ENCODE results near the gene FCAR.
"Not testable (repeated sequence)": the region's sequence is repeated elsewhere in the genome, so short reads cannot be mapped to it uniquely, and the experiment has no call there.

The FCAR gene

GRCh38 chr19:54855241-54855640, 18.8 kb upstream of the FCAR start:
- not testable (repeated sequence) for H3K27me3 ChIP-seq (ENCODE audit: control insufficient read depth in 5 of 5, insufficient read depth in 4 of 5, low read length in 5 of 5); H3K9me3 ChIP-seq (ENCODE audit: control insufficient read depth in 5 of 5, low read length in 5 of 5); H3K9ac ChIP-seq (ENCODE audit: low read length in 5 of 5); H3K27ac ChIP-seq (ENCODE audit: low read depth, low read length); H3K36me3 ChIP-seq (ENCODE audit: control insufficient read depth in 5 of 5, insufficient read depth in 5 of 5, low read length in 5 of 5); H3K4me3 ChIP-seq (ENCODE audit: low read depth in 1 of 5, low read length in 5 of 5); H3K4me1 ChIP-seq (ENCODE audit: control insufficient read depth in 5 of 5, insufficient read depth in 5 of 5, low read length in 5 of 5)

GRCh38 chr19:54858476-54858875, 15.6 kb upstream of the FCAR start:
- not testable (repeated sequence) for H3K9me3 ChIP-seq (ENCODE audit: control insufficient read depth in 5 of 5, low read length in 5 of 5); H3K36me3 ChIP-seq (ENCODE audit: control insufficient read depth in 5 of 5, insufficient read depth in 5 of 5, low read length in 5 of 5); H3K27me3 ChIP-seq (ENCODE audit: control insufficient read depth in 5 of 5, insufficient read depth in 4 of 5, low read length in 5 of 5); H3K27ac ChIP-seq (ENCODE audit: low read depth, low read length); H3K4me1 ChIP-seq (ENCODE audit: control insufficient read depth in 5 of 5, insufficient read depth in 5 of 5, low read length in 5 of 5); H3K9ac ChIP-seq (ENCODE audit: low read length in 5 of 5); H3K4me3 ChIP-seq (ENCODE audit: low read depth in 1 of 5, low read length in 5 of 5)

- H3K36me3 ChIP-seq (ENCODE audit: control insufficient read depth in 5 of 5, insufficient read depth in 5 of 5, low read length in 5 of 5); H3K27me3 ChIP-seq (ENCODE audit: control insufficient read depth in 5 of 5, insufficient read depth in 4 of 5, low read length in 5 of 5); H3K4me3 ChIP-seq (ENCODE audit: low read depth in 1 of 5, low read length in 5 of 5); H3K9me3 ChIP-seq (ENCODE audit: control insufficient read depth in 5 of 5, low read length in 5 of 5); H3K4me1 ChIP-seq (ENCODE audit: control insufficient read depth in 5 of 5, insufficient read depth in 5 of 5, low read length in 5 of 5); H3K27ac ChIP-seq (ENCODE audit: low read depth, low read length); H3K9ac ChIP-seq (ENCODE audit: low read length in 5 of 5): not testable (repeated sequence)
Measured at GRCh38 chr19:54859421-54859820, 14.6 kb upstream of the FCAR start.

- not testable (repeated sequence) for H3K4me1 ChIP-seq (ENCODE audit: control insufficient read depth in 5 of 5, insufficient read depth in 5 of 5, low read length in 5 of 5); H3K27ac ChIP-seq (ENCODE audit: low read depth, low read length); H3K9me3 ChIP-seq (ENCODE audit: control insufficient read depth in 5 of 5, low read length in 5 of 5); H3K9ac ChIP-seq (ENCODE audit: low read length in 5 of 5); H3K27me3 ChIP-seq (ENCODE audit: control insufficient read depth in 5 of 5, insufficient read depth in 4 of 5, low read length in 5 of 5); H3K4me3 ChIP-seq (ENCODE audit: low read depth in 1 of 5, low read length in 5 of 5); H3K36me3 ChIP-seq (ENCODE audit: control insufficient read depth in 5 of 5, insufficient read depth in 5 of 5, low read length in 5 of 5)
Measured at GRCh38 chr19:54863459-54863858, 10.6 kb upstream of the FCAR start.

- Histone ChIP-seq H3K4me1 (ENCODE audit: control insufficient read depth in 5 of 5, insufficient read depth in 5 of 5, low read length in 5 of 5) (peaks cover 0 to 7% (median 0%) of the 10 kb centered on the region in 5 donors), H3K9me3 (ENCODE audit: control insufficient read depth in 5 of 5, low read length in 5 of 5) (peaks cover 0 to 3% (median 2%) of the 10 kb centered on the region in 5 donors)
Measured at GRCh38 chr19:54871696-54872095, 2.3 kb upstream of the FCAR start.

GRCh38 chr19:54875506-54875905, 1.5 kb downstream of the FCAR start:
- no peak overlapping the region for H3K27ac ChIP-seq (ENCODE audit: low read depth, low read length)
- H3K4me3 ChIP-seq (ENCODE audit: low read depth in 1 of 5, low read length in 5 of 5) = no peak overlapping the region
- no peaks in the 10 kb centered on the region for H3K36me3 ChIP-seq (ENCODE audit: control insufficient read depth in 5 of 5, insufficient read depth in 5 of 5, low read length in 5 of 5)
- H3K9me3 ChIP-seq (ENCODE audit: control insufficient read depth in 5 of 5, low read length in 5 of 5) = no peaks in the 10 kb centered on the region
- no peaks in the 10 kb centered on the region for H3K27me3 ChIP-seq (ENCODE audit: control insufficient read depth in 5 of 5, insufficient read depth in 4 of 5, low read length in 5 of 5)
- no peak overlapping the region for H3K9ac ChIP-seq (ENCODE audit: low read length in 5 of 5)
- H3K4me1 ChIP-seq (ENCODE audit: control insufficient read depth in 5 of 5, insufficient read depth in 5 of 5, low read length in 5 of 5) = peaks cover 0 to 7% (median 0%) of the 10 kb centered on the region in 5 donors

More at GRCh38 chr19:54871696-54872095, 2.3 kb upstream of the FCAR start:
- Histone ChIP-seq H3K4me3 (ENCODE audit: low read depth in 1 of 5, low read length in 5 of 5) (no peak overlapping the region), H3K27ac (ENCODE audit: low read depth, low read length) (no peak overlapping the region), H3K36me3 (ENCODE audit: control insufficient read depth in 5 of 5, insufficient read depth in 5 of 5, low read length in 5 of 5) (no peaks in the 10 kb centered on the region), H3K9ac (ENCODE audit: low read length in 5 of 5) (no peak overlapping the region), H3K27me3 (ENCODE audit: control insufficient read depth in 5 of 5, insufficient read depth in 4 of 5, low read length in 5 of 5) (no peaks in the 10 kb centered on the region)

- no peaks in the 10 kb centered on the region for H3K9me3 ChIP-seq (ENCODE audit: control insufficient read depth in 5 of 5, low read length in 5 of 5)
- H3K36me3 ChIP-seq (ENCODE audit: control insufficient read depth in 5 of 5, insufficient read depth in 5 of 5, low read length in 5 of 5) = no peaks in the 10 kb centered on the region
- peaks cover 5 to 8% (median 6%) of the 10 kb centered on the region in 5 donors for H3K27me3 ChIP-seq (ENCODE audit: control insufficient read depth in 5 of 5, insufficient read depth in 4 of 5, low read length in 5 of 5)
- peaks cover 0 to 7% (median 0%) of the 10 kb centered on the region in 5 donors for H3K4me1 ChIP-seq (ENCODE audit: control insufficient read depth in 5 of 5, insufficient read depth in 5 of 5, low read length in 5 of 5)
- no peak overlapping the region for H3K4me3 ChIP-seq (ENCODE audit: low read depth in 1 of 5, low read length in 5 of 5)
- H3K27ac ChIP-seq (ENCODE audit: low read depth, low read length) = no peak overlapping the region
- no peak overlapping the region for H3K9ac ChIP-seq (ENCODE audit: low read length in 5 of 5)
Measured at GRCh38 chr19:54877471-54877870, 3.4 kb downstream of the FCAR start.

- Histone ChIP-seq H3K9ac (ENCODE audit: low read length in 5 of 5) (no peak overlapping the region), H3K4me1 (ENCODE audit: control insufficient read depth in 5 of 5, insufficient read depth in 5 of 5, low read length in 5 of 5) (no peaks in the 10 kb centered on the region), H3K36me3 (ENCODE audit: control insufficient read depth in 5 of 5, insufficient read depth in 5 of 5, low read length in 5 of 5) (no peaks in the 10 kb centered on the region), H3K27ac (ENCODE audit: low read depth, low read length) (no peak overlapping the region), H3K9me3 (ENCODE audit: control insufficient read depth in 5 of 5, low read length in 5 of 5) (no peaks in the 10 kb centered on the region), H3K4me3 (ENCODE audit: low read depth in 1 of 5, low read length in 5 of 5) (no peak overlapping the region), H3K27me3 (ENCODE audit: control insufficient read depth in 5 of 5, insufficient read depth in 4 of 5, low read length in 5 of 5) (peaks cover 7 to 12% (median 9%) of the 10 kb centered on the region in 5 donors)
Measured at GRCh38 chr19:54881884-54882283, 7.8 kb downstream of the FCAR start.

- Histone ChIP-seq H3K4me3 (ENCODE audit: low read depth in 1 of 5, low read length in 5 of 5) (no peak overlapping the region), H3K4me1 (ENCODE audit: control insufficient read depth in 5 of 5, insufficient read depth in 5 of 5, low read length in 5 of 5) (no peaks in the 10 kb centered on the region), H3K36me3 (ENCODE audit: control insufficient read depth in 5 of 5, insufficient read depth in 5 of 5, low read length in 5 of 5) (no peaks in the 10 kb centered on the region), H3K9ac (ENCODE audit: low read length in 5 of 5) (no peak overlapping the region), H3K27me3 (ENCODE audit: control insufficient read depth in 5 of 5, insufficient read depth in 4 of 5, low read length in 5 of 5) (peaks cover 7 to 12% (median 9%) of the 10 kb centered on the region in 5 donors), H3K9me3 (ENCODE audit: control insufficient read depth in 5 of 5, low read length in 5 of 5) (no peaks in the 10 kb centered on the region), H3K27ac (ENCODE audit: low read depth, low read length) (no peak overlapping the region)
Measured at GRCh38 chr19:54882758-54883157, 8.7 kb downstream of the FCAR start.

- Histone ChIP-seq H3K9ac (ENCODE audit: low read length in 5 of 5) (no peak overlapping the region), H3K4me1 (ENCODE audit: control insufficient read depth in 5 of 5, insufficient read depth in 5 of 5, low read length in 5 of 5) (no peaks in the 10 kb centered on the region), H3K4me3 (ENCODE audit: low read depth in 1 of 5, low read length in 5 of 5) (no peak overlapping the region), H3K9me3 (ENCODE audit: control insufficient read depth in 5 of 5, low read length in 5 of 5) (no peaks in the 10 kb centered on the region), H3K27ac (ENCODE audit: low read depth, low read length) (no peak overlapping the region), H3K36me3 (ENCODE audit: control insufficient read depth in 5 of 5, insufficient read depth in 5 of 5, low read length in 5 of 5) (no peaks in the 10 kb centered on the region), H3K27me3 (ENCODE audit: control insufficient read depth in 5 of 5, insufficient read depth in 4 of 5, low read length in 5 of 5) (peaks cover 7 to 12% (median 9%) of the 10 kb centered on the region in 5 donors)
Measured at GRCh38 chr19:54883228-54883627, 9.2 kb downstream of the FCAR start.

- no peaks in the 10 kb centered on the region for H3K36me3 ChIP-seq (ENCODE audit: control insufficient read depth in 5 of 5, insufficient read depth in 5 of 5, low read length in 5 of 5)
- H3K9me3 ChIP-seq (ENCODE audit: control insufficient read depth in 5 of 5, low read length in 5 of 5) = no peaks in the 10 kb centered on the region
- H3K27ac ChIP-seq (ENCODE audit: low read depth, low read length) = no peak overlapping the region
- peaks cover 0 to 6% (median 3%) of the 10 kb centered on the region in 5 donors for H3K27me3 ChIP-seq (ENCODE audit: control insufficient read depth in 5 of 5, insufficient read depth in 4 of 5, low read length in 5 of 5)
- H3K9ac ChIP-seq (ENCODE audit: low read length in 5 of 5) = no peak overlapping the region
- no peaks in the 10 kb centered on the region for H3K4me1 ChIP-seq (ENCODE audit: control insufficient read depth in 5 of 5, insufficient read depth in 5 of 5, low read length in 5 of 5)
- no peak overlapping the region for H3K4me3 ChIP-seq (ENCODE audit: low read depth in 1 of 5, low read length in 5 of 5)
Measured at GRCh38 chr19:54888239-54888638, 14.2 kb downstream of the FCAR start.
